K562 (cell line): Measurements from ENCODE around the gene SLC49A3. TPM values are rescaled to one million over a fixed set of nuclear protein-coding genes. Genes with fewer than 3 reads are reported as not detected.

Experiments
- CXXC5 ChIP-seq: fragments of 250-450 bp; sonication (Bioruptor Pico); IDR thresholded peaks from 2 replicates; pipeline ENCODE4 v1.8.0; 2022; ENCODE audit warnings: inconsistent platforms, mild to moderate bottlenecking, moderate library complexity
- GABPB1 ChIP-seq: sonication (generic); formaldehyde crosslinking; IDR thresholded peaks from 2 replicates; pipeline ENCODE4 v1.8.0; 2022; ENCODE audit warnings: mild to moderate bottlenecking, missing genetic modification reagents
- KHSRP ChIP-seq: fragments of 450-650 bp; IDR thresholded peaks from 2 replicates; pipeline ENCODE4 v1.6.1; 2017
- NR2C2 ChIP-seq, 2 experiments: fragments of 200-800 bp in 1 of 2; sonication (Bioruptor generic) in 1 of 2; sonication (generic) in 1 of 2; formaldehyde crosslinking in 1 of 2; IDR thresholded peaks; 2 replicates each; pipeline versions ENCODE4 v1.6.1 to v1.8.0; 2016 to 2022; ENCODE audit warnings: mild to moderate bottlenecking in 1 of 2, missing compliant biosample characterization in 1 of 2, missing genetic modification characterization in 1 of 2, missing genetic modification reagents in 1 of 2
- POLR2B ChIP-seq: fragments of 450-650 bp; IDR thresholded peaks from 2 replicates; pipeline ENCODE4 v1.6.1; 2018; ENCODE audit warnings: low read depth; ENCODE audit not compliant: partially characterized antibody
- RCOR1 ChIP-seq, 2 experiments: IDR thresholded peaks; 2 replicates each; pipeline ENCODE4 v1.6.1; 2012; ENCODE audit warnings: low read depth in 2 of 2, low read length in 2 of 2, borderline replicate concordance in 1 of 2, improper control_type of control experiment in 1 of 2
- SREBF2 ChIP-seq: sonication (generic); formaldehyde crosslinking; IDR thresholded peaks from 2 replicates; pipeline ENCODE4 v1.4.0; 2020; ENCODE audit warnings: mild to moderate bottlenecking, missing genetic modification reagents
- ZBTB34 ChIP-seq: fragments of 250-450 bp; sonication (Bioruptor Pico); IDR thresholded peaks from 2 replicates; pipeline ENCODE4 v1.8.0; 2021; ENCODE audit warnings: mild to moderate bottlenecking, moderate library complexity
- ZFP30 ChIP-seq: fragments of 250-450 bp; sonication (Bioruptor Pico); IDR thresholded peaks from 2 replicates; pipeline ENCODE4 v1.8.0; 2022; ENCODE audit warnings: moderate library complexity, mild to moderate bottlenecking, inconsistent platforms, borderline replicate concordance
- ZNF318 ChIP-seq, 2 experiments: fragments of 450-650 bp; IDR thresholded peaks; 2 replicates each; pipeline ENCODE4 v1.6.1; 2016; ENCODE audit warnings: mild to moderate bottlenecking in 2 of 2, borderline replicate concordance in 1 of 2, low read depth in 1 of 2, moderate library complexity in 1 of 2
- ZNF408 ChIP-seq: fragments of 250-450 bp; sonication (Bioruptor Pico); IDR thresholded peaks from 2 replicates; pipeline ENCODE4 v1.4.0; 2020; ENCODE audit warnings: low read depth, mild to moderate bottlenecking, moderate library complexity
- ZNF717 ChIP-seq: fragments of 250-450 bp; sonication (Bioruptor Pico); IDR thresholded peaks from 2 replicates; pipeline ENCODE4 v1.5.0; 2021
- polyA plus RNA-seq, 8 experiments: library from polyadenylated mRNA; depleted of rRNA in 4 of 8; stranded (reverse) in 5 of 8; unstranded in 3 of 8; fragments of >200 nt; fragmentation: Nextera tagmentation in 2 of 8; fragmentation: Illumina TruSeq in 1 of 8; extraction: Ambion mirVana in 2 of 8; extraction: Trizol in 1 of 8; gene quantifications; 2 replicates each; pipeline versions ENCODE4 v1.2.1 to v1.2.3, GENCODE V29; 2011 to 2014; ENCODE audit warnings: inconsistent platforms in 1 of 8, missing spikeins in 1 of 8
- total RNA-seq, 7 experiments: library from RNA; depleted of rRNA in 6 of 7; stranded (reverse); fragments of >200 nt in 6 of 7; fragmentation: Illumina TruSeq in 2 of 7; extraction: Trizol in 2 of 7; gene quantifications; 2 replicates each; pipeline versions ENCODE4 v1.2.1 to v1.2.3, GENCODE V29; 2011 to 2021; ENCODE audit warnings: low replicate concordance in 1 of 7

Gene SLC49A3
- total and polyA plus RNA-seq, 9 of the 15 experiments (the other 6 are each of a cell fraction or from before 2014, with no cell fraction given): 0.24 to 0.41 TPM; not detected in 7

- TF ChIP-seq ZNF318 (IDR thresholded peaks at IDR 0.05; ENCODE audit: borderline replicate concordance in 1 of 2, low read depth in 1 of 2) (no peak), NR2C2 (CRISPR knock-in tag; IDR thresholded peaks at IDR 0.05) (peak; percentile 99), NR2C2 (tag; IDR thresholded peaks at IDR 0.05) (peak; percentile 100), SREBF2 (CRISPR knock-in tag) (no peak), ZNF408 (CRISPR knock-in tag) (no peak), ZNF717 (CRISPR knock-in tag) (no peak), GABPB1 (peak; percentile 99), RCOR1 (IDR thresholded peaks at IDR 0.05; ENCODE audit: borderline replicate concordance in 1 of 2, low read depth in 2 of 2, low read length in 2 of 2) (peak in 1 of 2 experiments; percentile 76; a peak in 2 of 4 replicates), KHSRP (peak; percentile 68; the same call in 1 of the 2 replicates), ZBTB34 (CRISPR knock-in tag) (no peak), ZFP30 (CRISPR knock-in tag) (no peak), POLR2B (peak; percentile 85), CXXC5 (CRISPR knock-in tag) (peak; percentile 89)
Observed at GRCh38 chr4:674172-675035, 14.5 kb downstream of the SLC49A3 start, which contains the start of the genes ATP5ME and MYL5 (continued).
